Endodermal cell (in vitro differentiated cells): Measurements from ENCODE around the gene ZBTB37. TPM values are rescaled to one million over a fixed set of nuclear protein-coding genes. Genes with fewer than 3 reads are reported as not detected.
A peak's percentile ranks its signal among the peaks of the same experiment; 100 is the strongest.

ENCODE experiments used
- DNase-seq: peaks from one replicate; pipeline ENCODE4 v3.0.0-alpha.2; 2017
- H3K27ac ChIP-seq: 2 replicates; pipeline ENCODE4 v1.5.1; 2013; ENCODE audit warnings: mild to moderate bottlenecking, low read depth, low read length, moderate library complexity
- H3K27me3 ChIP-seq: 2 replicates; pipeline ENCODE4 v1.6.1; 2013; ENCODE audit warnings: mild to moderate bottlenecking, low read length, moderate library complexity; ENCODE audit not compliant: insufficient read depth, control insufficient read depth, poor library complexity, severe bottlenecking
- H3K36me3 ChIP-seq: 2 replicates; pipeline ENCODE4 v1.7.0; 2013; ENCODE audit warnings: mild to moderate bottlenecking, low read length, moderate library complexity; ENCODE audit not compliant: control insufficient read depth, insufficient read depth
- H3K4me1 ChIP-seq: one replicate; pipeline ENCODE4 v1.7.0; 2013; ENCODE audit warnings: low read length; ENCODE audit not compliant: control insufficient read depth, insufficient read depth
- H3K4me3 ChIP-seq: 2 replicates; pipeline ENCODE4 v1.5.1; 2013; ENCODE audit warnings: mild to moderate bottlenecking, low read length, moderate library complexity
- H3K9ac ChIP-seq: 2 replicates; pipeline ENCODE4 v1.6.1; 2013; ENCODE audit warnings: mild to moderate bottlenecking, low read length, moderate library complexity; ENCODE audit not compliant: poor library complexity, severe bottlenecking; ENCODE audit errors: extremely low read depth
- H3K9me3 ChIP-seq: 2 replicates; pipeline ENCODE4 v1.6.1; 2013; ENCODE audit warnings: mild to moderate bottlenecking, low read length, moderate library complexity; ENCODE audit not compliant: control insufficient read depth
- H3K27ac Mint-ChIP-seq: 2 replicates; pipeline ENCODE4 v1.8.0; 2020; ENCODE audit warnings: mixed read lengths
- H3K27me3 Mint-ChIP-seq: 2 replicates; pipeline ENCODE4 v1.8.0; 2021; ENCODE audit warnings: mild to moderate bottlenecking, mixed read lengths; ENCODE audit not compliant: insufficient read depth
- H3K36me3 Mint-ChIP-seq: 2 replicates; pipeline ENCODE4 v1.8.0; 2020; ENCODE audit warnings: low read depth, mixed read lengths
- H3K4me1 Mint-ChIP-seq: 2 replicates; pipeline ENCODE4 v1.8.0; 2020; ENCODE audit warnings: mixed read lengths
- H3K4me3 Mint-ChIP-seq: 2 replicates; pipeline ENCODE4 v1.8.0; 2020; ENCODE audit warnings: mild to moderate bottlenecking, moderate library complexity, mixed read lengths
- H3K9me3 Mint-ChIP-seq: 2 replicates; pipeline ENCODE4 v1.8.0; 2020; ENCODE audit warnings: mild to moderate bottlenecking, mixed read lengths
- WGBS, 2 experiments: methylation state at CpG; one replicate each; pipeline versions ENCODE4 v1.1.5 to v1.1.7; 2013; ENCODE audit warnings: missing lambda C conversion rate in 2 of 2, mixed read lengths in 1 of 2; ENCODE audit not compliant: insufficient coverage in 1 of 2, insufficient read length in 1 of 2; 5-methylcytosine and 5-hydroxymethylcytosine counted together
- total RNA-seq, 2 donors: library from RNA; stranded (reverse); fragmentation: NEBNext Ultra II Directional in 1 of 2; extraction: Animal tissue kit (Norgen Biotek cat#: 25700) in 1 of 2; gene quantifications; 2 replicates in 1 of 2; 3 replicates in 1 of 2; pipeline ENCODE4 v1.2.1, GENCODE V29; 2021
- TF ChIP-seq, protein P1 (sequence below): fragments of 200-600 bp; sonication (generic); conservative IDR thresholded peaks from 2 replicates; pipeline ENCODE4 v1.5.0; 2021; ENCODE audit warnings: antibody characterized with exemption, mild to moderate bottlenecking

Gene ZBTB37
- total RNA-seq, 2 donors from 2014 or later: 17.4 to 24.2 TPM

DNA sequence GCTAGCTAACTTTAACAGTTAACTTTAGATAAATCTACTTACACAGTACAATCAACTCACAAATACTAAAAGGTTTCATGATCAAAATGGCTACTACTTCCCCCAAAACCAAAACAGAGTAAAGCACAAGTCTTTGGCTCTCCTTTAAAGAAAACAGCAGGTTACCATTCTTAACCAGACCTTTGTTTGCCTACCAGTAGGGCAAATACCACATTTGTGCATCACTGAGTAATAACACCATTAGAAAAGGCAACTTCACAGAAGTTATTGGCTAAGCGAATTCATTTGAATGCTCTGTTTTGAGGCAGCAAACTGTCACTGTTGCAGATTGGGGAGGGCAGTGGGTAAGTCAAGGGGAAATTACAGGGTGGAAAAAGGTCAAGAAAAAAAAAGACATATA, 66.3 kb downstream of the ZBTB37 start:
- peaks cover 59% of the 10 kb centered on the region for H3K36me3 ChIP-seq
- peaks cover 2% of the 10 kb centered on the region for H3K4me1 ChIP-seq
- Mint-ChIP-seq H3K27me3 (no peaks in the 10 kb centered on the region), H3K4me3 (no peak overlapping the region), H3K27ac (no peak overlapping the region), H3K4me1 (peaks cover 28% of the 10 kb centered on the region), H3K9me3 (no peaks in the 10 kb centered on the region), H3K36me3 (peaks cover 43% of the 10 kb centered on the region)
- no peak overlapping the region for H3K9ac ChIP-seq
- H3K4me3 ChIP-seq: no peak overlapping the region
- H3K27ac ChIP-seq: no peak overlapping the region
- H3K9me3 ChIP-seq: no peaks in the 10 kb centered on the region
- 65% methylated on average over 1 of the region's 1 CpG; no CpG with 5 or more reads in 1 of the 2 experiments for WGBS, 2 experiments
- no peaks in the 10 kb centered on the region for H3K27me3 ChIP-seq
- no peak for DNase-seq
- TF ChIP-seq, protein P1, sequence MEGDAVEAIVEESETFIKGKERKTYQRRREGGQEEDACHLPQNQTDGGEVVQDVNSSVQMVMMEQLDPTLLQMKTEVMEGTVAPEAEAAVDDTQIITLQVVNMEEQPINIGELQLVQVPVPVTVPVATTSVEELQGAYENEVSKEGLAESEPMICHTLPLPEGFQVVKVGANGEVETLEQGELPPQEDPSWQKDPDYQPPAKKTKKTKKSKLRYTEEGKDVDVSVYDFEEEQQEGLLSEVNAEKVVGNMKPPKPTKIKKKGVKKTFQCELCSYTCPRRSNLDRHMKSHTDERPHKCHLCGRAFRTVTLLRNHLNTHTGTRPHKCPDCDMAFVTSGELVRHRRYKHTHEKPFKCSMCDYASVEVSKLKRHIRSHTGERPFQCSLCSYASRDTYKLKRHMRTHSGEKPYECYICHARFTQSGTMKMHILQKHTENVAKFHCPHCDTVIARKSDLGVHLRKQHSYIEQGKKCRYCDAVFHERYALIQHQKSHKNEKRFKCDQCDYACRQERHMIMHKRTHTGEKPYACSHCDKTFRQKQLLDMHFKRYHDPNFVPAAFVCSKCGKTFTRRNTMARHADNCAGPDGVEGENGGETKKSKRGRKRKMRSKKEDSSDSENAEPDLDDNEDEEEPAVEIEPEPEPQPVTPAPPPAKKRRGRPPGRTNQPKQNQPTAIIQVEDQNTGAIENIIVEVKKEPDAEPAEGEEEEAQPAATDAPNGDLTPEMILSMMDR: no peak

DNA sequence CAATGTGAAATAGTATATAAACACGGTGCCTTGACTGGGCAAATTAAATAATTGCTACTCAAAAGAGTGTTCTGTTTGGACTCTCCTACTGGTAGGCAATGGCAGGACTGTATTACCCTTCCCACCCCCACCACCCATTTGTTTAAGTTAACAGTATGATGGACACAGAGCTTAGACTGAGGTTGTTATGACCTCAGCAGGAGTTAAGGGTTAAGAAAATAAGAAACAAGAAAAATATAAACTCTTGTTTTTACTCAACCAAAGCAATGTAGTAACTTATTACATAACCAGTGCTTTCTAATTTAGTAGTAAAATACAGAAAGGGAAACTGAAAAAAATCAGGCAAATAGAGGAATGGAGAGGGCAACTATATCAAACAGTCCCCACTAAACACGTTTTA, 68.9 kb downstream of the ZBTB37 start:
- Histone ChIP-seq H3K9ac (no peak overlapping the region), H3K4me3 (no peak overlapping the region), H3K4me1 (peaks cover 2% of the 10 kb centered on the region), H3K27me3 (no peaks in the 10 kb centered on the region), H3K9me3 (no peaks in the 10 kb centered on the region), H3K36me3 (peaks cover 71% of the 10 kb centered on the region), H3K27ac (no peak overlapping the region)
- Mint-ChIP-seq H3K4me1 (peaks cover 18% of the 10 kb centered on the region), H3K4me3 (no peak overlapping the region), H3K9me3 (no peaks in the 10 kb centered on the region), H3K27me3 (no peaks in the 10 kb centered on the region), H3K36me3 (peaks cover 46% of the 10 kb centered on the region), H3K27ac (no peak overlapping the region)
- WGBS, 2 experiments: 95 to 100% methylated on average over 1 to 2 of the region's 2 CpGs
- DNase-seq: no peak
- TF ChIP-seq, protein P1: peak; percentile 15

DNA sequence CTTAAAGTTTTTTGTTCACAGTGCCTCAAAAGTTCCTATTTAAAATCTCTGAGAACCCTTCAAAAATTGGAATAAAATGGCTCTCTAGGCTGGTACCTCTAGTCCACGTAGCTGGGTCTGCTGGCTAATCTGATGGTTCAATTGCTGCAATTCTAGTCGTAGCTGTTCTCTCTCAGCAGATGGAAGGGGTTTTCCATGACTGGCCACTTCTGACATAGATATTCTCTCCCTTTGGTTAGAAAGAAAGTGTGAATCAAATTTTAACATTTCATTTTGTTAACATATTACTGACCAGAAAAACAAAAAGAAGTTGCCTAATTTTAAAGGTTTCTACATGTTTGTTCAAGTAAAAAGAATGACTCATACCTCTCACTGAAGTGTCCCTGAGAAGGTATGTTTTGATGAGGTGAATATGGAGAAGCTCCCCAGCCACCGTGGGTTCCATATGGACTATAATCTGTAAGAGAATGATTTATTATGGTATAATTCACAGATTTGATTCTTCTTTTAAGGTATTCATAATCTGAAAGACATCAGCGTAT, 78.3 kb downstream of the ZBTB37 start:
- peaks cover 64% of the 10 kb centered on the region for H3K36me3 Mint-ChIP-seq
- H3K9me3 ChIP-seq: no peaks in the 10 kb centered on the region
- no peaks in the 10 kb centered on the region for H3K27me3 ChIP-seq
- no peak overlapping the region for H3K9ac ChIP-seq
- H3K4me3 ChIP-seq: no peak overlapping the region
- no peaks in the 10 kb centered on the region for H3K4me1 ChIP-seq
- H3K4me3 Mint-ChIP-seq: no peak overlapping the region
- H3K27ac Mint-ChIP-seq: no peak overlapping the region
- no peak overlapping the region for H3K27ac ChIP-seq
- no peak for DNase-seq
- peaks cover 89% of the 10 kb centered on the region for H3K36me3 ChIP-seq
- TF ChIP-seq, protein P1: no peak
- WGBS, 2 experiments: 96 to 98% methylated on average over 3 to 4 of the region's 4 CpGs
- no peaks in the 10 kb centered on the region for H3K4me1 Mint-ChIP-seq
- H3K9me3 Mint-ChIP-seq: no peaks in the 10 kb centered on the region
- H3K27me3 Mint-ChIP-seq: no peaks in the 10 kb centered on the region
